Peyer's patch (tissue), 4 donors: ENCODE results near the gene COL4A1.

Source experiments
- POLR2A ChIP-seq, 2 donors: fragments of 450-650 bp; IDR thresholded peaks; one replicate each; pipeline ENCODE4 v1.5.1; 2017; ENCODE audit warnings: antibody characterized with exemption in 2 of 2, mild to moderate bottlenecking in 2 of 2, moderate library complexity in 2 of 2
- TF ChIP-seq, protein P1 (sequence below), 6 experiments: fragments of 450-650 bp in 4 of 6; fragments of 200-600 bp in 2 of 6; sonication (generic) in 1 of 6; IDR thresholded peaks; one replicate each; pipeline ENCODE4 v1.5.1; 2017 to 2019; ENCODE audit warnings: antibody characterized with exemption in 6 of 6, mild to moderate bottlenecking in 3 of 6, moderate library complexity in 1 of 6

GRCh38 chr13:110307767-110308655 lies 1.1 kb upstream of the COL4A1 start:
- TF ChIP-seq, protein P1, sequence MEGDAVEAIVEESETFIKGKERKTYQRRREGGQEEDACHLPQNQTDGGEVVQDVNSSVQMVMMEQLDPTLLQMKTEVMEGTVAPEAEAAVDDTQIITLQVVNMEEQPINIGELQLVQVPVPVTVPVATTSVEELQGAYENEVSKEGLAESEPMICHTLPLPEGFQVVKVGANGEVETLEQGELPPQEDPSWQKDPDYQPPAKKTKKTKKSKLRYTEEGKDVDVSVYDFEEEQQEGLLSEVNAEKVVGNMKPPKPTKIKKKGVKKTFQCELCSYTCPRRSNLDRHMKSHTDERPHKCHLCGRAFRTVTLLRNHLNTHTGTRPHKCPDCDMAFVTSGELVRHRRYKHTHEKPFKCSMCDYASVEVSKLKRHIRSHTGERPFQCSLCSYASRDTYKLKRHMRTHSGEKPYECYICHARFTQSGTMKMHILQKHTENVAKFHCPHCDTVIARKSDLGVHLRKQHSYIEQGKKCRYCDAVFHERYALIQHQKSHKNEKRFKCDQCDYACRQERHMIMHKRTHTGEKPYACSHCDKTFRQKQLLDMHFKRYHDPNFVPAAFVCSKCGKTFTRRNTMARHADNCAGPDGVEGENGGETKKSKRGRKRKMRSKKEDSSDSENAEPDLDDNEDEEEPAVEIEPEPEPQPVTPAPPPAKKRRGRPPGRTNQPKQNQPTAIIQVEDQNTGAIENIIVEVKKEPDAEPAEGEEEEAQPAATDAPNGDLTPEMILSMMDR (IDR thresholded peaks at IDR 0.05) = no peak
- no peak for TF ChIP-seq POLR2A (IDR thresholded peaks at IDR 0.05)
